Measurements from ENCODE around the gene PTPRJ. TPM values are rescaled to one million over a fixed set of nuclear protein-coding genes. Genes with fewer than 3 reads are reported as not detected.

PTPRJ gene
- total and polyA plus RNA-seq, 2 experiments from 2014 or later: 4.5 to 9.5 TPM

GRCh38 chr11:48007677-48008076, 27.3 kb downstream of the PTPRJ start:
- 87 to 93% methylated on average over 6 of the region's 6 CpGs for WGBS, 2 experiments (ENCODE audit: low coverage in 1 of 2, low lambda C conversion rate in 2 of 2, missing lambda C conversion rate in 2 of 2)
- H4K20me1 ChIP-seq (ENCODE audit: insufficient read depth): no peaks in the 10 kb centered on the region; the same call in 1 of the 2 replicates

GRCh38 chr11:48008951-48009270, 28.6 kb downstream of the PTPRJ start:
- Histone ChIP-seq H3K4me1 (ENCODE audit: insufficient read depth) (peaks cover 40% of the 10 kb centered on the region), H3K4me3 (no peak overlapping the region), H3K27me3 (replicated peaks; ENCODE audit: insufficient read depth) (no peaks in the 10 kb centered on the region), H3K4me2 (ENCODE audit: unreplicated experiment) (no peak overlapping the region), H3K9ac (no peak overlapping the region), H2AFZ (no peak overlapping the region), H4K20me1 (ENCODE audit: insufficient read depth) (no peaks in the 10 kb centered on the region; the same call in 1 of the 2 replicates), H3K9me3 (ENCODE audit: low read depth) (no peaks in the 10 kb centered on the region), H3F3A (ENCODE audit: insufficient read depth) (peaks cover 43% of the 10 kb centered on the region), H3K36me3 (ENCODE audit: low read depth) (no peaks in the 10 kb centered on the region), H3K9me2 (ENCODE audit: insufficient read depth) (no peaks in the 10 kb centered on the region), H3K27ac (no peak overlapping the region), H3K79me2 (ENCODE audit: insufficient read depth) (peaks cover 88% of the 10 kb centered on the region)
- WGBS, 2 experiments (ENCODE audit: low coverage in 1 of 2, low lambda C conversion rate in 2 of 2, missing lambda C conversion rate in 2 of 2): 84 to 89% methylated on average over 4 of the region's 4 CpGs
- no peak for DNase-seq
- in situ Hi-C loops (cut with MboI): loop anchor here (10.0 kb wide), 1 partner anchor 56 kb away; no protein-coding TSS in a partner anchor
- no peak for TF ChIP-seq EZH2 (IDR thresholded peaks at IDR 0.05; ENCODE audit: insufficient read depth, poor library complexity, severe bottlenecking)
- TF ChIP-seq EZH2phosphoT487 (IDR thresholded peaks at IDR 0.05; ENCODE audit: insufficient read depth, low read depth): no peak

More at GRCh38 chr11:48007677-48008076, 27.3 kb downstream of the PTPRJ start:
- in situ Hi-C loops (cut with MboI): loop anchor here (10.0 kb wide), 1 partner anchor 57 kb away; no protein-coding TSS in a partner anchor
- H3K79me2 ChIP-seq (ENCODE audit: insufficient read depth): peaks cover 88% of the 10 kb centered on the region
- no peaks in the 10 kb centered on the region for H3K36me3 ChIP-seq (ENCODE audit: low read depth)
- H3K4me1 ChIP-seq (ENCODE audit: insufficient read depth): peaks cover 30% of the 10 kb centered on the region
- no peak for DNase-seq
- H3K27ac ChIP-seq: peak overlapping the region; percentile 87
- no peaks in the 10 kb centered on the region for H3K9me2 ChIP-seq (ENCODE audit: insufficient read depth)
- no peak overlapping the region for H3K9ac ChIP-seq
- H2AFZ ChIP-seq: no peak overlapping the region
- H3K9me3 ChIP-seq (ENCODE audit: low read depth): no peaks in the 10 kb centered on the region
- no peak overlapping the region for H3K4me3 ChIP-seq
- no peaks in the 10 kb centered on the region for H3K27me3 ChIP-seq (replicated peaks; ENCODE audit: insufficient read depth)
- TF ChIP-seq EZH2phosphoT487 (IDR thresholded peaks at IDR 0.05; ENCODE audit: insufficient read depth, low read depth) (no peak), EZH2 (IDR thresholded peaks at IDR 0.05; ENCODE audit: insufficient read depth, poor library complexity, severe bottlenecking) (no peak)
- no peak overlapping the region for H3K4me2 ChIP-seq (ENCODE audit: unreplicated experiment)
- peaks cover 43% of the 10 kb centered on the region for H3F3A ChIP-seq (ENCODE audit: insufficient read depth)

GRCh38 chr11:48011102-48011797, 30.9 kb downstream of the PTPRJ start:
- 95 to 97% methylated on average over 3 of the region's 3 CpGs for WGBS, 2 experiments (ENCODE audit: low coverage in 1 of 2, low lambda C conversion rate in 2 of 2, missing lambda C conversion rate in 2 of 2)

GRCh38 chr11:48011798-48012391, 31.5 kb downstream of the PTPRJ start:
- in situ Hi-C loops (cut with MboI): no loop called here
- Histone ChIP-seq H3K27me3 (replicated peaks; ENCODE audit: insufficient read depth) (no peaks in the 10 kb centered on the region), H3K9me3 (ENCODE audit: low read depth) (no peaks in the 10 kb centered on the region), H3K4me2 (ENCODE audit: unreplicated experiment) (no peak overlapping the region), H3K9me2 (ENCODE audit: insufficient read depth) (no peaks in the 10 kb centered on the region), H2AFZ (no peak overlapping the region), H3K36me3 (ENCODE audit: low read depth) (no peaks in the 10 kb centered on the region), H4K20me1 (ENCODE audit: insufficient read depth) (no peaks in the 10 kb centered on the region), H3K4me1 (ENCODE audit: insufficient read depth) (peaks cover 11% of the 10 kb centered on the region), H3F3A (ENCODE audit: insufficient read depth) (peaks cover 17% of the 10 kb centered on the region), H3K27ac (no peak overlapping the region), H3K9ac (no peak overlapping the region), H3K79me2 (ENCODE audit: insufficient read depth) (peaks cover 96% of the 10 kb centered on the region), H3K4me3 (no peak overlapping the region)
- WGBS, 2 experiments (ENCODE audit: low coverage in 1 of 2, low lambda C conversion rate in 2 of 2, missing lambda C conversion rate in 2 of 2): 98% methylated on average over 9 of the region's 9 CpGs
- no peak for DNase-seq
- TF ChIP-seq EZH2phosphoT487 (IDR thresholded peaks at IDR 0.05; ENCODE audit: insufficient read depth, low read depth) (no peak), EZH2 (IDR thresholded peaks at IDR 0.05; ENCODE audit: insufficient read depth, poor library complexity, severe bottlenecking) (no peak)

More at GRCh38 chr11:48011102-48011797, 30.9 kb downstream of the PTPRJ start:
- Histone ChIP-seq H3K9me3 (ENCODE audit: low read depth) (no peaks in the 10 kb centered on the region), H3K27me3 (replicated peaks; ENCODE audit: insufficient read depth) (no peaks in the 10 kb centered on the region), H4K20me1 (ENCODE audit: insufficient read depth) (no peaks in the 10 kb centered on the region), H3K4me1 (ENCODE audit: insufficient read depth) (peaks cover 18% of the 10 kb centered on the region), H3K4me2 (ENCODE audit: unreplicated experiment) (no peak overlapping the region), H3K9ac (no peak overlapping the region), H3K79me2 (ENCODE audit: insufficient read depth) (peaks cover 90% of the 10 kb centered on the region), H2AFZ (no peak overlapping the region), H3K4me3 (no peak overlapping the region), H3F3A (ENCODE audit: insufficient read depth) (peaks cover 24% of the 10 kb centered on the region), H3K36me3 (ENCODE audit: low read depth) (no peaks in the 10 kb centered on the region), H3K27ac (no peak overlapping the region), H3K9me2 (ENCODE audit: insufficient read depth) (no peaks in the 10 kb centered on the region)
- TF ChIP-seq EZH2phosphoT487 (IDR thresholded peaks at IDR 0.05; ENCODE audit: insufficient read depth, low read depth) (no peak), EZH2 (IDR thresholded peaks at IDR 0.05; ENCODE audit: insufficient read depth, poor library complexity, severe bottlenecking) (no peak)
- no peak for DNase-seq
- in situ Hi-C loops (cut with MboI): no loop called here
